ENCODE data around the gene ATP11A.

The ATP11A gene

GRCh38 chr13:112803422-112803821 is 113.6 kb downstream of the ATP11A start:
- DNase-seq = no peak

DNA sequence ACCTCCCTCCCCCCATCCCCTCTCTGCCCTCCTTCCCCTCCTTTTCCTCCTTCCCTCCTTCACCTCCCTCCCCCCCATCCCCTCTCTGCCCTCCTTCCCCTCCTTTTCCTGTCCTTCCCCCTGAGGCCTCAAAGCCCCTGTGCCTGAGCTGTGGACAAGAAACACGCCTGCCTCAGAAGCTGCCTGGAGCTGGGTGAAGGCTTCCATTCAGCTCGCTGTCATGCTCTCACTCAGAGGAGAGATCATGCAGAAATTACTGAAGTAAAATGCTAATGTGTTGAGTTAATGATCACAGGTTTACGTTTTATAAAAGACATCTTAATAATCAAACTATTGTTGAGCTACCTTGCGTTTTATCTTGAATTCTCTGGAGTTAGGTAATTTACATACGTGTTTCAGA is 114.5 kb downstream of the ATP11A start:
- DNase-seq = no peak

- DNase-seq = no peak
Measured at GRCh38 chr13:112806739-112807652, 117.2 kb downstream of the ATP11A start.

GRCh38 chr13:112807653-112808376 is 118.0 kb downstream of the ATP11A start:
- no peak for DNase-seq

- no peak for DNase-seq
Measured at GRCh38 chr13:112808377-112809140, 118.7 kb downstream of the ATP11A start.

DNA sequence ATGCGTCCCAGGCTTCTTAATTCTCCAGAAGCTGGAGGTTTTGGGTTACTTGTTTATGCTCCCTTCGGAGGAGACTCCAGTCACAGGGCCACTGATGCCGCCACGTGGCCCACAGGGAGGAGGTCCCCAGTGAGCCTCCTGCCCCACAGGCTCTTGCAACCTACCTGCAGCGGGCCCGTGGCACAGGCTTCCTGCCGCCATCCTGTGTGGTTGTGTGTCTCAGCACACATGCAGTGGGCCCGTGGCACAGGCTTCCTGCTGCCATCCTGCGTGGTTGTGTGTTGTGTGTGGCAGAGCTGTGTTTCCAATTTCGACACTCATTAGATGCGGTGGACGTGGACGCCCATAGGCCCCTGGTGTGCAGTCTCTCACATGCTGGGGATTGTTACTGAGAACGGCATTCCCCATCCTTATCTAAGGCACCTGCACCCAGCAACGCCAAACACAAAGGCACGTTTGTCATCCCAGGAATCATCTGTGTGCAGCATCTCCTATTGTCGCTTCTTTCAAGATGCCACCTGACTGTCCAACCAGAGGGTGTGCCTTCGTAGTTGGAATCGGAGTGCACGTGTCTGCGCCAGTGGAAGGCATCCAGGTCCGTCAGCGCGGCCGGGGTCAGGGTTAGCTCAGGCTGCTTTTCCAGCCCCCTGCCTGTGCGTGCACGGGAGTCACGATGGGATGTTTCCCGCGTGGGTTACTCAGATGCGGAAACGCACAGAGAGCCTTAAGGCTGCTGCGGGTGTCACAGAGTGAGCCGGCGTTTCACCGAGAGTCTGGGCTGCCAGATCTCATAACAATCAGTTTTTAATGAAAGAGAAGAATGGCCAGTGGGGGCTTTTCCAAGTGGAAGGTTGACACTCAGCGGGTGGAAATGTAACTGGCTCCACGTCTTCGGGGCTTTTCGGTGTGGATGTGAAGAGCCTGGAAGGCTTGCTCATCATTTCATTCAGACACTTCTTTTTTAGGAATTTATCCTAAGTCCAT is 119.8 kb downstream of the ATP11A start:
- no peak for DNase-seq

DNA sequence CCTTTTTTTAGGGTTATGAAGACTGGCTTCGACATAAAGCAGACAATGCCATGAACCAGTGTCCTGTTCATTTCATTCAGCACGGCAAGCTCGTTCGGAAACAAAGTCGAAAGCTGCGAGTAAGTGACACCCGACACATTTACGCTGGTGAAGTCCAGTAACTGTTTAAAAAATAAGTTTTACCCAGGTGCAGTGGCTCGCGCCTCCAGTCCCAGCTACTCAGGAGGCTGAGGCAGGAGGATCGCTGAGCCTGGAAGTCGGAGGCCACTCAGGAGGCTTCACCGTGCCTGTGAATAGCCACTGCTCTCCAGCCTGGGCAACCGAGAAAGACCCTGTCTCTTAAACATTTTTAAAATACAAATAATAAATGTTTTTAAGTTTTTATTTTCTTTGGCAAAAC is 120.8 kb downstream of the ATP11A start:
- DNase-seq = no peak

DNA sequence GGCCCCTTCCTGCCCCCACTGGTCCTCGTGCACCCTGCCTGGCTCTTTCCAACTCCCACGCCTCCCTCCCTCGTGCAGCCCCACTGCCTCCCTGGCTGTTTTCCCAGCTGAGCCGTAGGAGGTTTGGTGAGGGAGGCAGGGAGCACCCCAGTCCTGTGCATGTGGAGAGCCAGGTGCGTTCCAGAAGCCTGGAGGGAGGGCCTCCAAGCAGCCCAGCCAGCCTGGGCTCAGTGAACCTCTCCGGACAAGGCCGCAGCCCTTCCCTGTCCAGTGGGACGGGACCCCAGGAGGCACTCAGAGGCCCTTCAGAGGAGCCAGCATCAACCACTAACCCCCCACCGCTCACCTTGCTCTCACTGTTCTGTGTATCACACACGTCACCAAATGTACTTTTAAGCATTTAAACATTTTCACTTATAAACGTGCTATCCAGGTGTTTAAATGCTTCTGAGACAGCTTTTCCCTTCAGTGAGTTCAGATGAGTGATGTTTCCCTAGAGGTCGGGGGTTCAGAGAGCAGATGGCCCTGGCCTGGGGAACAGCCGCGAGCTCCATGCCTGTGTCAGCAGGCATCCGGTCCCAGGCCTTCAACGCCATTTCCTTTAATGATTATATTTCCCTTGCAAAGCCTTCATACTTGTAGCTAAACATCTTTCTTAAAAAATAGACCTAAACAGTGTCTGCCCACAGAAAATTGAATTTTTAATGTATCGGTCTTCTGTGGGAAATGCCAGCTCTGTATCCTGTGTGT is 122.6 kb downstream of the ATP11A start:
- DNase-seq = no peak

DNA sequence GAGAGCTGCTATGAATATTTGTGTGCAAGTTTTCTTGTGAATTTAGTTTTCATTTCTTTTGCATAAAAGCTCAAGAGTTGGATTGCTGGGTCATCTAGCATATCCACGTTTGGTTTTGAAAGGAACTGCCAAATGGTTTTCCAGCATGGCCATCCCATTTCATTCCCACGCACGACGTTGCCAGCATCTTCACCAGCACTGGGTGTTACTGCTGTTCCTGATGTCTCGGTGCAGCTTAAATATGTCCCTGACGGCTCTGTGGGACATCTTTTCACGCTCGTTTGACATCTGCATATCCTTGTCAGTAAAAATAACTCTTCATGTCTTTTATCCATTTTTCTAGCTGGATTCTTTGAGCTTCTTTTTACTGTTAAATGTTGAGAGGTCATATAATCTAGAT is 123.7 kb downstream of the ATP11A start:
- no peak for DNase-seq

GRCh38 chr13:112814905-112815585 is 125.2 kb downstream of the ATP11A start:
- no peak for DNase-seq

DNA sequence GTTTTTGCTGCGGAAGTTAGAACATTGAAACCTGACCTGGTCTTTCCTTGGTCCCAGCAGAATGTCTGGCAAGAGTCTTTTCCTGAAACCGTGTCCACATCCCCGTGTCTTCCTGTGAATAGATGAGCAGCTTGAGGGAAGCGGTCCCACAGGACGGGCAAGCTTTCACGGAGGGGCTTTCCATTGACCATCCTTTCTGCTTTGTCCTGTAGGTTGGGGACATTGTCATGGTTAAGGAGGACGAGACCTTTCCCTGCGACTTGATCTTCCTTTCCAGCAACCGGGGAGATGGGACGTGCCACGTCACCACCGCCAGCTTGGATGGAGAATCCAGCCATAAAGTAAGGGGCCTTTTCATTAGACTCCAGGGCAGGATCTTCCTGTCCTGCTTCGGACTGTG is 126.0 kb downstream of the ATP11A start:
- DNase-seq = no peak

DNA sequence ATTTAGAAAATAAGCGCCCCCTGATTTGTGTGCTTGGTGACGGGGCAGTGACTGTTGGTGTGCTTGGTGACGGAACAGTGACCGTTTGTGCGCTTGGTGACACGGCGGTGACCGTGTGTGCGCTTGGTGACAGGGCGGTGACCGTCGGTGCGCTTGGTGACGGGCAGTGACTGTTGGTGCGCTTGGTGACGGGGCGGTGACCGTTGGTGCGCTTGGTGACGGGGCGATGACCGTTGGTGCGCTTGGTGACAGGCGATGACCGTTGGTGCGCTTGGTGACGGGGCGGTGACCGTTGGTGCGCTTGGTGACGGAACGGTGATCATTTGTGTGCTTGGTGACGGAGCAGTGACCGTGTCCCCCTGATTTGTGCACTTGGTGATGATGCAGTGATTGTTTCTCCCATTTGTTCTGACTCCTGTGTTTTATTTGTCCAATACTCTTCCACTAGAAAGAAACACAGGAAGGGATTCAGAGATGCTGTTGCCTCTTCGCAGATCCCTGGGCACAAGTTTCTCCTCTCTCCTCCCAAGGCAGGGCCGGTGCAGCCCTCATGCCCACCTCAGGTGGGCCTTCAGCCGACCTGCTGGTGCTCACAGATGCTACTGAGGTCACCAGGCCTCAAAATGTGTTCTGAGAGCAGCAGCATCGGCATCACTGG is 128.3 kb downstream of the ATP11A start:
- no peak for DNase-seq

DNA sequence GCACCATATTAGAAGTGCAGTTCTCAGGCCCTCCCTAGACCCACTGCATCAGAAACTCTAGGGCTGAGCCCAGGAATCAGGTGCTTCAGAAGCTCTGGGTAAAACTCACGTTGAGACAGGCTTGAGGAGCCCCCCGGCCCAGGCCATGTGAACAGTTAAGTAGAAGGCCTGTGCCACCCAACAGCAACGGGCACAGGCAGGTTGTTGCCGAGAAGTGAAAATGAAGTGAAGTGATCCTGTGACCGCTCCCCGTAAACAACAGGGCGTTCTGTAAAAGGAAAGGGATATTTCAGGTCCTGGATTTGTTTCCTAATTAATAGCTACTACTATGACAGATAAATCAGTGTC is 128.8 kb downstream of the ATP11A start:
- DNase-seq = no peak

GRCh38 chr13:112819111-112819510 is 129.3 kb downstream of the ATP11A start:
- DNase-seq = no peak

GRCh38 chr13:112819816-112820215 is 130.0 kb downstream of the ATP11A start:
- DNase-seq = no peak

GRCh38 chr13:112820318-112820717 is 130.5 kb downstream of the ATP11A start:
- no peak for DNase-seq

DNA sequence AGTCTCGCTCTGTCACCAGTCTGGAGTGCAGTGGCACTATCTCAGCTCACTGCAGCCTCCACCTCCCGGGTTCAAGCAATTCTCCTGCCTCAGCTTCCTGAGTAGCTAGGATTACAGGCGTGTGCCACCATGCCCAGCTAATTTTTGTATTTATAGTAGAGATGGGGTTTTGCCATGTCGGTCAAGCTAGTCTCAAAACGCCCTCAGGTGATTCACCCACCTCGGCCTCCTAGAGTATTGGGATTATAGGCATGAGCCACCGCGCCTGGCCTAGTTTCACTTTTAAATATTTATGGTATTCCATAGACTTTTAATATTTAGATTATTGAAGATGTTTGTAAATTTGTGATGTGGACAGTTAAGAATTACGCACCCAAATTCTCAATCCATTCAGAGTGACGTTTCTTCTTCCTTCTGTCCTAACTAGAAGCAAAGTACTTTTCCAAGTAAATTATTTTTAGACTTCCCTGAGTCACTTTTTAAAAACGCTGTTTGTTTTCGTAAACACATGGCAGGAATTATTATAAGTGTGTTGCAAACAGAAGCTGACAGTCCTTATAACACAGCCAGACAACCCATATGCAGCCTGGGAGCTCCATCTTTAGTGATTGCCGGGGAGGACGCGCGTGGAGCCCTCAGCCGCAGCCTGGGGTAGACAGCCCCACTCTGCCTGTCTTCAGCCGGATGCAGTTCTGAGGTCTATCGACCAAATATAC is 131.7 kb downstream of the ATP11A start:
- no peak for DNase-seq

DNA sequence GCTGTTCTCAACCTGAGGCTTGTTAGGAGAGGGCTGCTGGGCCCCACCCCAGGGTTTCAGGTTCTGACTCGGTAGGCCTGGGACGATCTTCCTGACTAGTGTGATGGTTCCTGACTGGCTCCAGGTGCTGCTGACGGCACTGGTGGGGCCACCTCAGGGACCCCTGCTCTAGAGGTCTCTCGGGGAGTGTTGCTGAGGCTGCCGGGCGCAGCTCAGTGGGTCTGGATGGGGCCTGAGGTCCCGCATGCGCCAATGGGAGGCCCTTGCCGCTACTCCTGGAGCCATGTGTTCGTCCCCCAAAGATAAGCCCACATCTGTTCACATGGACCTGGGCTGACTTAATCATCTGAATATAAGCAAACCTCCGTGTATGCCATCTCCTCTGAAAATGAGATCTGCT is 133.0 kb downstream of the ATP11A start:
- no peak for DNase-seq

DNA sequence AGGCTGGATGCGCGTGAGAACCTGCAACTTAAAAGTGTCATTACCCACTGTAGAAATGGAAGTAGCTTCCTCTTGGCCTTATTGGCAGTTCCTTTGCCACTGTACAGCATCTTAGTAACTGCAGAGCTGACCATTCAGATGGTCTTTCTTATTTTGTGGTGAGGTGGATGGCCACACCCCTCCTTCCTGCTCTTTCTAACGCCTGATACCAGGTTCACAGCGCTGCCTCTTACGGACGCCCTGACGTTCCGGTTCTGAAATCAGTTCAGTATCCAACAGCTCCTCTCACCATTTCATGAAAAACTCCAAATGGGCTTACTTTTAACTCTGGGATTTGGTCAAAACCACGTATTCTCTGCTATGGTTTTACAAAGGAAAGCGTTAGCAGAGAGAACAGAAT is 134.6 kb downstream of the ATP11A start:
- no peak for DNase-seq

DNA sequence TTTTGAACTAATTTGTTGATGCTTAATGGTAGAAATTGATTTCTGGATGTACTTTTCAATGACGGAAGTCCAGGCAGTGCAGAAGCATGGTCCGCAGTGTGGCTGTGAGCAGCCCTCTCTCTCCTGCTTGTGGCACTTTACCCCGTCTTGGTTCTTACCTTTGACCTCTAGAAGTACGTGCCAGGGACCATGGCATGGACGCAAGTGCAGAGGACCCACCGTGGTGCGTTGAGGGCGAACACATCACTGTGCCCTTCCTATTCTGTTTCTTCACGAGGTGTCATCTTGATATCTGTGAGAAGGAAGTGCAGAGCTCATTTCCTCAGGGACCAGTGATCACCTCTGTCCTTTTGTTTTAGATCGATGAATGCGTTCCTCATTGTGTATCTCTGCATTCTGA is 135.2 kb downstream of the ATP11A start:
- no peak for DNase-seq

All from GF-D8 (cell line).